T1000 (cell line): ENCODE results near the gene GPR82.
"Not testable (repeated sequence)": the region's sequence is repeated elsewhere in the genome, so short reads cannot be mapped to it uniquely, and the experiment has no call there.

Source experiments
- DNase-seq: peaks from one replicate; lab custom pipeline; 2025; ENCODE audit warnings: mixed read lengths; lab: John Stamatoyannopoulos, UW

GPR82 gene

GRCh38 chrX:41723826-41724225 lies at the start of gene GPR82:
TSS of gene GPR82 (plus strand) at chrX:41724181. CDS start at chrX:41727027, 2,846 bp downstream.
- no peak for DNase-seq

GRCh38 chrX:41676361-41676760 lies 47.6 kb upstream of the GPR82 start:
- not testable (repeated sequence) for DNase-seq

GRCh38 chrX:41677183-41678060 lies 46.6 kb upstream of the GPR82 start:
- no peak for DNase-seq

- DNase-seq: no peak
Measured at GRCh38 chrX:41684138-41684537, 39.8 kb upstream of the GPR82 start.

GRCh38 chrX:41684940-41685339 lies 39.0 kb upstream of the GPR82 start:
- no peak for DNase-seq

GRCh38 chrX:41686788-41687187 lies 37.2 kb upstream of the GPR82 start:
- no peak for DNase-seq

GRCh38 chrX:41688156-41688555 lies 35.8 kb upstream of the GPR82 start:
- DNase-seq: no peak

- DNase-seq: no peak
Measured at GRCh38 chrX:41688835-41689234, 35.1 kb upstream of the GPR82 start, which contains the start of gene GPR34. TSS of gene GPR34 (plus strand) at chrX:41688973. CDS start at chrX:41695634, 6,661 bp downstream.

- DNase-seq: no peak
Measured at GRCh38 chrX:41689711-41690110, 34.3 kb upstream of the GPR82 start.

- DNase-seq: no peak
Measured at GRCh38 chrX:41692162-41692749, 31.7 kb upstream of the GPR82 start.

GRCh38 chrX:41693024-41693423 lies 31.0 kb upstream of the GPR82 start:
- no peak for DNase-seq

- no peak for DNase-seq
Measured at GRCh38 chrX:41695426-41695825, 28.6 kb upstream of the GPR82 start.

- DNase-seq: no peak
Measured at GRCh38 chrX:41703574-41704029, 20.4 kb upstream of the GPR82 start.

- DNase-seq: no peak
Measured at GRCh38 chrX:41705042-41705441, 18.9 kb upstream of the GPR82 start.

- no peak for DNase-seq
Measured at GRCh38 chrX:41705680-41706374, 18.2 kb upstream of the GPR82 start.

- DNase-seq: no peak
Measured at GRCh38 chrX:41707218-41707617, 16.8 kb upstream of the GPR82 start.

- no peak for DNase-seq
Measured at GRCh38 chrX:41708486-41708885, 15.5 kb upstream of the GPR82 start.

- DNase-seq: no peak
Measured at GRCh38 chrX:41711021-41711667, 12.8 kb upstream of the GPR82 start.

- no peak for DNase-seq
Measured at GRCh38 chrX:41716222-41716621, 7.8 kb upstream of the GPR82 start.

GRCh38 chrX:41716767-41717473 lies 7.1 kb upstream of the GPR82 start:
- DNase-seq: no peak

- no peak for DNase-seq
Measured at GRCh38 chrX:41718481-41719235, 5.3 kb upstream of the GPR82 start.
